HG03280 (cell line): ENCODE measurements around the gene TUBE1.
A peak's percentile ranks its signal among the peaks of the same experiment; 100 is the strongest.
"Not testable (repeated sequence)": the region's sequence is repeated elsewhere in the genome, so short reads cannot be mapped to it uniquely, and the experiment has no call there.

Experiments used
- ATAC-seq: cut with Tn5 transposase; IDR thresholded peaks from one replicate; pipeline ENCODE4 v1.9.1; 2021; ENCODE audit warnings: mild to moderate bottlenecking, moderate library complexity; ENCODE audit not compliant: unreplicated experiment

Gene TUBE1

DNA sequence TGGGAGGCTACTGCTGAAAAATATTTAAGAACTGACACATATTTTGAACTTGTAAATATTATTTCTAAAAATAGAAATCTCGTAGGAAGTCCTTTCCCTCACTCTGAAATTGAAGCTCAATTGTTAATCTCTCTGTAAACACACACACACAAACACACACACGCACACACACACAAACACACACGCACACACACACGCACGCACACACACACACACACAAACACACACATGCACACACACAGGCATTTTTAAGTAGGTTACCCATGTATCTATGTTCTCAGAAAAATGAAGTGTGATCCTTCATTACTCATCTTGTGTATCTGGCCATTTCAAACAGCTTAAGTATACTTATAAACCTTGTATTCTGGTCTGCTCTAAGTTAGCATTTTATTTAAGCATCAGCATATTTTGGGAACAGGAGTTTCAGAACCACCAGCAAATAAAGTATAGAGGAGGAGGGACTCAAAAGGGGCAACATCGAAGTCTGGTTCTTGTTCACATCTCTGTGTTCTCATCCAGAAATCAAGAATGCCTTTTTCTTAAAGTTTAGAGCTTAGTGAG, 21.8 kb downstream of the TUBE1 start:
- no peak for ATAC-seq

DNA sequence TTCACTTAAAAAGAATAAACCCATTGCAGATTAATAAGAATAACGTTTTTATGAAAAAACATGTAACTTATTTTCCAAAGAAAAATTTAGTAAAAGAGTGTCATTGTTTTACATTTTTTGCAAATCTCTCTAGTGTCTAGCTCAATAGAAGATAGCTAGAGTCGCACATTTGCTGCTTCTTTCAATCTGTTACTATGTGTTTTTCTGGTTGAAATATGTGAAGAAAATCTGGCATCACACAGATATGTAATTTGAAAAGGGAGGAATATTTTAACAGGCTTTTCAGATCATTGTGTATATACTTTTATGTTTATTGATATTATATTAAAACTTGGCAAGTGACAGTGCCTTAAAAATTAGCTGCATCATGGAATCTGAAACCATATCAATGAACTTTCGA, 24.3 kb downstream of the TUBE1 start:
- no peak for ATAC-seq

GRCh38 chr6:112061605-112062004, 25.7 kb downstream of the TUBE1 start:
- ATAC-seq: no peak

GRCh38 chr6:112058243-112059032, 28.8 kb downstream of the TUBE1 start:
- no peak for ATAC-seq

DNA sequence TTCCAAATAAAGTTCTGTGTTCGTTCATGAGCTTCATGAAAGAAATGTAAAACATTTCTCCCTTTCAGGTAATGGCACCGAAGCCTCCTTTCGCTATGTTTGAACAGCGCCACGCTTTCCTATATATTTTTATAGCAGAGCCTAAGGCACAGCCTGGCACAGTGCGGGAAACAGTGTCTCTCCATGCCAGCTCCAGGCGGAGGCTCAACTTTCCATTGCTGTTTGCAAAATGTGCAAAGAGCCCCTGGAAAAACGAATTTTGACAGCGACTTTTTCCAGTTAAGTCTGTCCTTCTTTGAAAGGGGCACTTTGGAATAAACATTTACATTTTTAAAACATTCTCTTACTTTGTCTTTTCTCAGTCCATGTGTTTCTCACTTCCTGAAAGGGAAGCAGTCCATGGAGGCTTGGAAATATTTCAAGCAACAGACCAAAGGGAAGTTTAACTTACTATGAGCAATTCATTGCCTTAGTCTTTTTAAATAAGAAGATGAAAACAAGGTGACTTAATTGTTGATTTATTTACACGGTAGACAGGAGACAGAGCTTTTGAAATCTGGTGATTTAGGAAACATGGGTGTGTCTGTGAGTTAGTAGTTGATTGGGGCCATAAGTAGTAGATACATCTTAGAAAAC, 32.6 kb downstream of the TUBE1 start:
- ATAC-seq: no peak

- no peak for ATAC-seq
Measured at GRCh38 chr6:112054001-112054400, 33.3 kb downstream of the TUBE1 start, which contains the start of gene CCN6. Gene CCN6 (plus strand): TSS chr6:112054104. CDS start chr6:112054358, 254 bp downstream.

DNA sequence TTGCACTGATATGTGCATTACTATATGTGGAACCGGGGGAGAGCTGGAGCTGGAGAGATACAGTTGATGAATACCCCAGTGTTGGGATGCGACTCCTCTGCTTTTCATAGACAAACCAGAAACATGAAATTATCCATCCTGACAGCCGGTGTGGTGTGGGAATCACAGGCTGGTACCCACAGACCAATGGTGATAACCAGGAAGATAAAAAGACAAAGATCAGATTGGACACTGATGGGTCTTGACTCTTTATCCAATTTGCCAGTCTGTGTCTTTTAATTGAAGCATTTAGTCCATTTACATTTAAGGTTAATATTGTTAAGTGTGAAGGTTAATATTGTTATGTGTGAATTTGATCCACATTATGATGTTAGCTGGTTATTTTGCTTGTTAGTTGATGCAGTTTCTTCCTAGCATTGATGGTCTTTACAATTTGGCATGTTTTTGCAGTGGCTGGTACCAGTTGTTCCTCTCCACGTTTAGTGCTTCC, 36.0 kb downstream of the TUBE1 start:
- not testable (repeated sequence) for ATAC-seq

DNA sequence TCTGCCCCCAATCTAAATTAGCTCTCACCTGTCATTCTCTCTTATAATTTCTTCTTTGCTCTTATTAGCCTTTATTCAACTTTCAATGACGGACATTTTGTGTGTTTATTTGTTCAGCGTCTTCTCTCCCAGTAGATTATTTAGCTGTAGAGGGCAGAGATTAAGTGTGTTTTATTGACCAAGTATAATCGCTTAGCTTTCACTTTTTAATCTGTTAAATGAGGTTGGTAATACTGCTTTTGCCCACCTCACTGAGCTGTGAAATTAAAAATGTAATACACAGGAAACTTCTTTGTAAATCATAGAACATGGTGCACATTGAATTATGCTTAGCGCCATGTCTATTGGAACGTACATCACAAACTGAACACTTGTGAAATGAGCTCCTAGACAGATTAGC, 36.9 kb downstream of the TUBE1 start:
- no peak for ATAC-seq

GRCh38 chr6:112049996-112050395, 37.3 kb downstream of the TUBE1 start:
- ATAC-seq: no peak

DNA sequence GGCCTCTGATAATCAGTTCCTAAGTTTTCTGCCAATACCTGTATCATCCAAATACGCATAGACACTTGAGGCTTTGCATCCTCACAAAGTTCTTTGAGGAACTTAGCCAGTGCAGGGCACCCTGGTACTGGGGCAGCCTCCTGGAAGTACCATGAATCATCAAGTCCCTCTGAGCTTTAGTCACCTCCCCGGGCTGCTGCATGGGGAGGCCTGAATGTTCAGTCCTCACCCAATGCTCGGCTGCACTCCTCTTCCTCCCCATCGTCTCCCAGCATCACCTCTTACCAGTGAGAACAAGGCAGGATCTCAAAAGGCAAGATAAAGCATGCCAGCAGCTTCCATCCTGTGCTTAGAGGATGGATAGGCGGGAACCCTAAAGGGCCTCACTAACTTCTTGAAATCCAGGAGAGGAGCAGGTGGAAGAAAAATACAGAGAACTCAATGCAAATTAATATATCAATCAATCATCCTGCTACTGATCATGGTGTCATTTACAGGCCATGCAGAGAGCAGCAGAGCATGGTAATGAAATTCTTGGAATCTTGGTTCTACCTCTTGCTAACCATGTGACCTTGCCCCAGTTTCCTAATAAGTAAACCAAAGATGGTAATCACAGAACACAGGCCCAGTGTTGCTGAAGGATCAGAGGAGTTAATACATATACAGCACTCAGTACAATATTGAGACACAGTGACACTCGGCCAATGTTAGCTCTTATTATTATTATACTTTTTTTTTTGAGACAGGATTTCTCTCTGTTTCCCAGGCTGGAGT, 38.1 kb downstream of the TUBE1 start:
- no peak for ATAC-seq

- not testable (repeated sequence) for ATAC-seq
Measured at GRCh38 chr6:112047523-112047922, 39.8 kb downstream of the TUBE1 start.

DNA sequence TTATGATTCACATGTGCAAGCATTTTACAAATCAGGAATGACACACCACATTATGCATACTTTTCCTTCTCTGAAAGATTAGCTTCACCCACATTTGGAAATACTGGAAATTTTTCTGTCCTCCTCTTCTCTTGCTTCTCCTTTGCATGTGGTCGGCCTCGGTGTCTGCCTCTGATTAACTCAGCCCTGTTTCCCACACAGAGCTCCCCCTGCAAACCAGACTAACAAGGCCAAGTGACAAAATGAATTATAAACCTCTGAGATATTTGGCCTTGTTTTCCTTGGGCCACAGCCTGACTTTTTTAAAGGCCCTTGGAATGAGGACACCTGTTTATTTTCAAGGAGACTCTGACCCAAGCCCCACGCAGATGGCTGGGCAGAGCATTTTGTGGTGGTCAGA, 42.4 kb downstream of the TUBE1 start:
- ATAC-seq: no peak

DNA sequence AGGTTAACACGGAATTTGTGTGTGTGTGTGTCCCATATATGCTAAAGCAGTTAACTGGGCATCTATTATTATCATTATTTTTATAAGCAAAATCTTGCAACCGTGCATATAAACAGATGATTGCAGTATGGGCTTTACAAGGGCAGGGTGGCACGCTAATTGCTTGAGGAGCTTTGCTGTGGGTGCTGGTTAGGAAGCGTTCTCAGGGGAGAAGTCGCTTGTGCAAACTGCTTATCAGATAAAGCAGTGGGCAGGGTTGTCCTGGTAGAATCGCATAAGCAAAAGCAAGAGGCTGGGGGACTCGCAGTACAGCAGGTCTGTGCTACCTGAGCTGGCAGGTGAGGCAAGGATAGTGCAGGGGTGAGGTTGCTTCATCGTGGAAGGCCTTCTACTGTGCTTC, 43.1 kb downstream of the TUBE1 start:
- ATAC-seq: no peak

GRCh38 chr6:112043032-112044007, 44.0 kb downstream of the TUBE1 start:
- ATAC-seq: peak; percentile 81

DNA sequence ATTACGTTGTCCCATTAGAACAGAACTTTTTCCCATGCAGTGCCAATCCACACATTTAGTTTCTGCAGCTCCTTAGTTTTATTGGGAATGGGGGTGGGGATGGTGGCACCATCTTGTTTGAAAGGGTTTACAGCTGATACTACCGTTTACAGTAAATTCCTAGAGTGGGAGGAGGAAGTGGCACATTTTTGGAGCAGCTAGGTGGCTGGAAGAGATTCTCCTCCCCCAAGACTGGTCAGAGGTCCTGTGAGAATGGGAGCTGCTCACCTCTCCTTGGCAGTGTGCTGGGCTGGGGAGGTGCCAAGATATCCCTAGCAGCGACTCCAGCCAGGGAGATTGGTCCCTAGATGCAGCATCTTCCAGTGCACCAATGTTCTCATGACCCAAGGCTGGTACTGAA, 45.7 kb downstream of the TUBE1 start:
- ATAC-seq: no peak

- no peak for ATAC-seq
Measured at GRCh38 chr6:112040956-112041355, 46.3 kb downstream of the TUBE1 start.

- ATAC-seq: no peak
Measured at GRCh38 chr6:112039431-112039770, 47.9 kb downstream of the TUBE1 start.

DNA sequence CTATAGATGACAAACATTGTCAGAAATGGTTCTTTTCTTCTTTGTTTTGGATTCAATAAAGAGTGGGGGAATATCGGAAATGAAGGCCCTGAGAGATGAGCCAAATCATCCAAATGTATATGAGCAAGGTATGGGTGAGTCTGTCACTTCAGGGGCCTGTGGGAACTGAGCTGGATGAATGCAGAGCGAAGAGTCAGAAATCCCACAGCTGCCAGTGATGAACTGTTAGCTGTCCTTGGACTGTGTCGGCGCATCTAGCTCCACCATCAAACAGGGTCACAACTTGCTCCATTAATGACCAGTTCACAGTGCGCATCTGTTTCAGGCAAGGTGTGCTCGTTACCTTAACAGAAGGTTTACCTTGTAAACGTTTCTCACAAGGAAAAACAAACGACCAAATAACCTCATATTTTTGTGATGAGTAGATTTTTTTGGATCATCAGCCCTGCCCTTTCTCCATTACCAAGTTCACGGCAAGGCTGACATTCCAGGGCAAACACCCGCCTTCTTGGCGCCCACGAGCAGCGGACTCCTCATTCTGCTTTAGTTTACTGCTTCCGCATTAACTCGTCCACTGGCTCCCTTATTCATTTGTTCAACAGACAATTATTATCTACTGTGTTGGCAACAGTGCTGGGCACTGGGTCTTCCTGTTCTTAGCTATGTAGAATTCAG, 48.4 kb downstream of the TUBE1 start:
- no peak for ATAC-seq

GRCh38 chr6:112038268-112038667, 49.0 kb downstream of the TUBE1 start:
- ATAC-seq: no peak

DNA sequence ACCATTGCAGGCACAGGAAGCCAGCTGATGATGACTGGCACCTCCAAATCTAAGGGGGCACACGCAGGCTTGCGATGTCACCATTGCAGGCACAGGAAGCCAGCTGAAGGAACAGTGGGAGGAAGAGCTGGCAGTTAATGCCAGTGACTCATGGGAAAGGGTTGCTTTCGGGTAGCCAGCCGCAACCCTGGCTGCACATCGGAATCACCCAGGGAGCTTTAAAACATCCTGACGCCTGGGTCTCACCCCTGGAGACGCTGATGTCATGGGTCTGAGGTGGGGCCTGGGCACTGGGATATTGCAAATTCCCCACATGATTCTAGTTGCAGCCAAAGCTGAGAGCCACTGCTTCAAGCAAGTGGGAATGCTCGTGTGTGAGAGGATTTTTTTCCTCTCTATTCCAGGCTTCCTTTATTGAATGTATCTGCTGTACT, 49.5 kb downstream of the TUBE1 start:
- no peak for ATAC-seq
